ENCODE data around the gene MNT. TPM values are rescaled to one million over a fixed set of nuclear protein-coding genes. Genes with fewer than 3 reads are reported as not detected.

Gene MNT
- total and polyA plus RNA-seq, 9 of the 15 experiments (the other 6 are each of a cell fraction or from before 2014, with no cell fraction given): 0.18 to 23.8 (median 5.3) TPM

GRCh38 chr17:2399572-2400473 is 1.0 kb downstream of the MNT start (continued):
- TF ChIP-seq MYBL2 (IDR thresholded peaks at IDR 0.05; ENCODE audit: low read depth) (no peak), MYBL2 (CRISPR knock-in tag; IDR thresholded peaks at IDR 0.05; ENCODE audit: borderline replicate concordance) (no peak), NCOR1 (IDR thresholded peaks at IDR 0.05) (peak; percentile 31; the same call in 1 of the 2 replicates), ZKSCAN8 (CRISPR knock-in tag; IDR thresholded peaks at IDR 0.05) (no peak), ZNF408 (CRISPR knock-in tag; IDR thresholded peaks at IDR 0.05; ENCODE audit: low read depth) (no peak), ZSCAN32 (CRISPR knock-in tag; IDR thresholded peaks at IDR 0.05) (peak; percentile 72; the same call in 1 of the 2 replicates), KDM5B (IDR thresholded peaks at IDR 0.05; ENCODE audit: insufficient replicate concordance, low read depth, low read length) (peak; percentile 3), RUNX1 (IDR thresholded peaks at IDR 0.05; ENCODE audit: low read depth) (no peak), FIP1L1 (IDR thresholded peaks at IDR 0.05; ENCODE audit: low read depth, low read length, poor library complexity, severe bottlenecking) (no peak), MYNN (IDR thresholded peaks at IDR 0.05) (peak; percentile 31; the same call in 1 of the 2 replicates), MYNN (CRISPR knock-in tag; IDR thresholded peaks at IDR 0.05) (no peak), POLR2B (IDR thresholded peaks at IDR 0.05; ENCODE audit: low read depth, partially characterized antibody) (peak; percentile 80), CHAMP1 (IDR thresholded peaks at IDR 0.05) (no peak), ARID2 (IDR thresholded peaks at IDR 0.05) (peak; percentile 65; the same call in 1 of the 2 replicates), YBX1 (IDR thresholded peaks at IDR 0.05) (no peak), TRIM25 (IDR thresholded peaks at IDR 0.05; ENCODE audit: borderline replicate concordance) (no peak), HMGXB4 (CRISPR knock-in tag; IDR thresholded peaks at IDR 0.05) (no peak), RFX5 (IDR thresholded peaks at IDR 0.05; ENCODE audit: low read depth, low read length) (no peak), ZNF76 (CRISPR knock-in tag; IDR thresholded peaks at IDR 0.05; ENCODE audit: borderline replicate concordance) (no peak), POU5F1 (IDR thresholded peaks at IDR 0.05; ENCODE audit: borderline replicate concordance, low read depth, low read length, partially characterized antibody) (no peak), VEZF1 (CRISPR knock-in tag; IDR thresholded peaks at IDR 0.05) (peak; percentile 75)

Data from K562 (cell line).